Globus pallidus (tissue), 1 donor: ENCODE data around the gene CYB561D1.
A peak's percentile ranks its signal among the peaks of the same experiment; 100 is the strongest.

ENCODE experiments used
- DNase-seq: peaks from one replicate; pipeline ENCODE4 v3.0.0-alpha.2; 2015; ENCODE audit warnings: low spot score

The CYB561D1 gene

DNA sequence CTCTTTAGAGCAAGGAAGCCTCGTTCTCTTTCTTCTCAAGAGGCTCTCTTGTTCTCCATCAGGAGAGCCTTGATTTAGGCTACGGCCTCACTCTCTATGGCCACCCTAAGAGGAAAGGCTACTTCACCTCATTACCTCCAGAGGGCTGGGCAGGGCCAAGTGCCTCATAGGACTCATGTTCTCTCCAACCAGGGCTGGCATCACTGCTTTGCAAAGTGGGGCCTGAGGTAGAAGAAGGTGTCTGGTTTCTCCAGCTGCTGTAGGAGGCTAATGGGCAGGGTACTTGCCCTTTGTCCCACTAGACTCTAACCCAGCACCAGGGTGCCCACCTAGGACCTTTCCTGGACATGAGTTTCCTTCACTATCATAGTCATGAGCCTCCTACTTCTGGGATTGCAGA is 12.2 kb upstream of the CYB561D1 start:
- no peak for DNase-seq

DNA sequence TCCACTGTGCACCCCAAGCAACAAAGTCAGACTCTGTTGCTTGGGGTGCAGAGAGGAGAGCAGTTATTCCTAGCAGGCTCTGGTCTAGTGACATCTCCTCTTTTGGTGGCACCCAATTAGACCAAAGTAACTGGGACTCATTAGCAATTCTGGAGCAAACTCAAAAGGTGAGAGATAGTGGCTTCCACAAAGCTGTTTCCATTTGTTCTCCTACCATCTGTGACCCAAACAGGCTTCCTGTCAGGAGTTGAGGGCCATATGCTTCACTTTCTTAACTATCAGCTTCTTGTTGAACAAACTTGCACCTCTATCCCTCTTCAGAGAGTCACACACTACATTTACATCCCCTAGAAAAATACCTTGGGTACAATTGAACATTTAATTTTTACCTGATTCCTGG is 11.7 kb upstream of the CYB561D1 start:
- no peak for DNase-seq

DNA sequence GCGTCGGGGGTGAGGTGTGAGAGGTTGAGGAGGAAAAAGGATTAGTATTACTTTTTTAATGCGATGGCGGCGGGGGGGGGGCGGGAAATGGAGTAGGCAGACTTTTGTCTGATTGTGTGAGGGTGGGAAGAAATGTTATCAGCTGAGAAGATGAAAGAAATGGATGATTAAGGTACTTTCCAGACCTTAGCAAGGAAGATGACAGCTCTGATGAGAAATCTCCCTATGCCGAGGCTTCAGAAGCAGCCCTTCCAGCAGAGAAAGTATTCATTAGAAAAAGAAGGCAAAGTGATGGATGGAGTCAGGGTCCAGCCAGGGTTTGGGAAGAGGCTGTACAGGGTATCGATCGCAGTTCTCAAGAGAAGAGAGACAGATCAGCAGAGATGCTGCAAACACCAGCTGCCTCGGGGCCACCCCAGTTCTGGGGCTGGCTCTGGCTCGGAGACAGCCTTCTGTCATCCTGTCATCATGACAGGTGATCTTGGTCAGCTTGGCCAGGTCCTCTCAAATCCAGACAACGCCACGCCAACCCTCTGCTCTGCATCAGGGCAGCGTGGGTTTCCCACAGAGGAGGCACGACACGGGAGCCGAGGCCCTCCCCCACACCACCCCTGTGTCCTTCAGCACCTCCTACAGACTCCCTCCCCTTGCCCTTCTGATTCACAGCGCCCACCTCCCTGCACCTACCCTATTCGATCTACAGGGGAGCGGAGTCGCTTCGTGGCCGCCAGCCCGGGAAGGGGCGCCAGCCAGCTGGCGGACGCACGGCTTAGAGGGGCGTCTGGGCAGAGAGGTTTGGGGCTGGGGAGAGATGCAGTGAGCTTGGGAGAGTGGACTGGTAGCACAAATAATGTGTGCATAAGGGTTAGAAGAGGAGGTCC is 10.9 kb upstream of the CYB561D1 start:
- no peak for DNase-seq

DNA sequence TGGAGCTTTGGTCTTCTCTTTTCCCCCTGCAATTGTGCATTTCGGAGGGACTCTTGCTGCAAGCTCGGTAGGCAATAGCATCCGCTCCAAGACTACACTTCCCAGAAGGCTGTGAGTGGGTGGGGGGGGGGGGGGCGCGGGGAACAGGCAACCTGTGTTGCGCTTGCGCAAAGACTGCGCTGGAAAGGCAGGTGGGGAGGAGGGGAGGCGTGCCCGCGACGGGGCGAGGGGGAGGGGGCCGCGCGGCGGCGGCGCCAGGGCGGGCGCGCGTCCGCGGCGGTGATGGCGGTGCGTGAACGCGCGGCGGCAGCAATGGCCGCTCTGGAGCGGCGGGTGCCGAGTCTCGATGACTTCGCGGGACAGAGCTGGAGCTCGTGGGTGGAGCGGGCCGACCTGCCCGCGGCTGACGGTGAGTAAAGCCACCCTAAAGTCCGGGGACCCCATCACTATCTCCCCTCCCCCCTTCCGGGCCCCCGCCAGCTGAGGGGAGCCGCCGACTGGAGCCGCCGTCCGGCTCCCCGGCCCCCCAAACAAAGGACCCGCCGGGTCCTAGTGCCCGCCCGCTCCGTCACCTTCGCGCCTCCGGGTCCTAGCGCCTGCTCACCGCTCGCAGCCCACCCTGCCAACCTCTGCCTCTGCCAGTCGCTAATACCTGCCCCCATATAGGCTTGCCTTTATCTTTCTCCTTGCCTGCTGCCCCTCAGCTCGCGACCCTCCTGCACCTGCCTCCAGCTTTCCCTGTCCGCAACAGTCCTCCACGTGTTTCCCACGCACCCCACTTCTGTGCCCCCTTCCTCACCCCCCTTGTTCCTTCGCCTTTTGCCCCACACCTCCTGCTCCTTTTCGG is 10.0 kb upstream of the CYB561D1 start, which contains the start of gene ATXN7L2:
ATXN7L2 (plus strand) TSS at position 234 of the 847 bp plus-strand sequence; CDS start at position 283, 49 bp downstream.
- DNase-seq, result peak; percentile 93

DNA sequence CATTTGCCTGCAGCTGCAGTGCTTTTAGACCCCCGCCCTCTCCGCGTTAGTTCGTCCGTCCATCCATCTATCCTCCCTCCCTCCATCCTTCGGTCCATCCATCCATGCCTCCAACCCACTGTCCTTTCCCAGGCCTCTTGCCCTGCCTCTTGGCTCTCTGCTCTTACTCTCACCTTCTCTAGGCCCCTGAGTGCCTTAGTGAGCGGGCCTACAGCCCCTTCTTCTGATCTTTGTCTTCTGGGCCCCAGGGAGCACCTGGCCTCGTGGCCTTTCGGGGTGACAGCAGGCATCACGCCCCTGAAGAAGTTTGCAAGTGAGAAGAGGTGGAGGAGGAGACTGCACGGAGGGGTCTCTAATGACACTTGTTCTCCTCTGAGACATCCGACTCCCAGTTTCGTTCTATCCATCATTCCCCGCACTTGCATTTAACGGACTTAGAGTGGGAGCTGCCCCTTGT is 9.3 kb upstream of the CYB561D1 start:
- no peak for DNase-seq

DNA sequence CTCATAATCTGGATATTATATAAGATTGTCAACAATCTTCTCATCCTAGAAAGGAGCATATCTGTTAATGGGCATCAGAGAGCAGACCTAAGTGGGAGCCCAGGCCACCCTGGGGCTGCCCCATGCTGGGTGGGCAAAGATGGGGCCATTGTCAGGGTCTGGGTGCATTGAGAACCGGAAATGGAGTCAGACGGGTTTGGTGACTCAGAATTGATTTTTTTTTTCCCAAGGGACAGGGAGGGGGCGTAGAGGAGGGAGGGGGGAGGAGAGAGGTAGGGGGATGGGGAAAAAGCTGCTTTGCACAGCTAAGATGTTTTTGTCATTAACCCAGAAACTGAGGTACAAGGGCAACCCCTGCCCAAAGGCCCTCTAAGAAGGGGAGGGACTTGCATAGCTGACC is 8.9 kb upstream of the CYB561D1 start:
- no peak for DNase-seq

DNA sequence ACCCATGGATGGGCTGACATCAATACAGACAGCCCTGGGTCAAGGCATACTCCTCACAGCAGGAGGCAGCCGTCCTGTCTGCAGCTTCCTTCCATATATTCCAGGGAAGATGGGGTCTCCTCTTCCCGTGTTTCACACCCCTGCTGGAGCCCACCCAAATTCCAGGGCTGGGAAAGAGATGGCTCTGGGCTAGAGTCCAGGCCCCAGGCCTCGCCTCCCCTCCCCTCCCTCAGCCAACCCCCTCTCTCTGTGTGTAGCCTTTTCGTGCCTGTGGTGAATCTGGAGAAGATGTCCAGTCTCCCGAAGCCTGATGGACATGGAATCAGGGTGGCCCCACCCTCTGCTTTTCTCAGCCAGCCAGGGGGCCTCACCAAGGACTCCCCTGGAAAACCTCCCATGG is 6.6 kb upstream of the CYB561D1 start:
- no peak for DNase-seq

DNA sequence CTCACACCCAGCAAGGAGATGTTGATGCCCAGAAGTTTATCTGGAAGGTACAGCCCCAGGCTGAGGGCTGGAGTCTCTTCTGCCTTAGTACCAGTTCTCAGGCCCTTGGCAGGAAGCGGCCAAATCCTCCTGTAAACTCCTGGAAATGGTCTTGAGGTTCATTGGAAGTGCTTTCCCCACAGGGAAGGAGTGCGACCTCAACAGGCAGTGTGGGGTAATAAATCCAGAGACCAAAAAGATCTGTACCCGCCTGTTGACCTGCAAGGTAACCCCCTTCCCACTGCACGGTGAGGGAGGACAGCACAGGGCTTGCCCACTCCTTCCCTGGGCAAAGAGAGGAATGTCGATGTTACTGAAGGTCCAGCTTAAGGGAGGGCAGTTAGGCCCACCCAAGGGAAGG is 5.7 kb upstream of the CYB561D1 start:
- DNase-seq, result no peak

DNA sequence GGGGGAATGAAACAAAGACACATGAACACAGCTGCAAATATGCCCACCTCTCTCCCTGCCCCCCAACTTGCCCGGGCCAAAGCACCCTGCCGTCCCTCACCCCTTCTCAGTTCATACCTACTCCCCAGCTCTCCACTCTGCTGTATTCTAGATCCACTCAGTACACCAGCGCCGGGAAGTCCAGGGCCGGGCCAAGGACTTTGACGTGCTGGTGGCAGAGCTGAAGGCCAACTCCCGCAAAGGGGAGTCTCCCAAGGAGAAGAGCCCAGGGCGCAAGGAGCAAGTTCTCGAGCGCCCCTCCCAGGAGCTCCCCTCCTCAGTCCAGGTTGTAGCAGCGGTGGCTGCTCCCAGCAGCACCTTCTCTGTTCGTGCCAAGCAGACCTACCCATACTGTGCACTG is 5.2 kb upstream of the CYB561D1 start:
- no peak for DNase-seq

DNA sequence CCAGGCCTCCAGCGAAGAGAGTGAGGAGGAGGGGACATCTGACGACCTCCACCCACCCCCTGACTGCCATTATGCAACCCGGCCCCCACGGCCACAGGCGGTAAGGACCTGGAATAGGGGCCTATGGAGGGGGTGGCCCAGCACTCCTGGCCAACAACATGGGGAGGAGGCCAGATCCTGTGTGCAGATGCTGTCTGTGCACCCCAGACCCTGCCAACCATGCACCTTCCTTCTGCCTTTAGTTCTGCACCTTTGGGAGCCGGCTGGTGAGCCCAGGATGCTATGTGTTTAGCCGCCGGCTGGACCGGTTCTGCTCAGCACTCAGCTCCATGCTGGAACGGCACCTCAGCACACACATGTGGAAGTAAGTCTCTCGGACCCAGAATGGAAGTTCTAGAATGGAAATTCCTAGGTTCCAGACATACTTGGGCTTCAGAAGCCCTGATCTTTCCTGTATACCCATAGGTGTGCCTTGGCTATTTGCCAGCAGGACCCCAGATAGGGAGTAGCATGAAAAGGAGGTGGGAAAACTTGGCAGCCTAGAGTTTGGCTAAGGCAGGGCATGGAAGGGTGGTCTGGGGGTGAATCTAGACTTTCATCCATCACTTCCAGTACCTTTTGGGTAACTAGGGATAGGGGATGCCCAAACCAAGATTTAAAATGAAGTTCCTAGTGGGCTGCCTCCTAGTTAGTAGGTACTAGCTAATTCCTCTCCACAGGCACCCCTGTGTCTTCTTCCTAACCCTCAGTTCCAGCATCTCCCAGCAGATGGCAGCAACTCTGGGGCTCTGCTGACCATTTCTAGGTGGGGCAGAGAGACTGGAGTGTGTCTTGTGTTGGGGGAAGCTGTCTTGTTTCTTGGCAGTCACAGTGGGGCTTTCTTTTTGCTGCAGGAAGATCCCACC is 3.6 kb upstream of the CYB561D1 start:
- peak; percentile 68 for DNase-seq

DNA sequence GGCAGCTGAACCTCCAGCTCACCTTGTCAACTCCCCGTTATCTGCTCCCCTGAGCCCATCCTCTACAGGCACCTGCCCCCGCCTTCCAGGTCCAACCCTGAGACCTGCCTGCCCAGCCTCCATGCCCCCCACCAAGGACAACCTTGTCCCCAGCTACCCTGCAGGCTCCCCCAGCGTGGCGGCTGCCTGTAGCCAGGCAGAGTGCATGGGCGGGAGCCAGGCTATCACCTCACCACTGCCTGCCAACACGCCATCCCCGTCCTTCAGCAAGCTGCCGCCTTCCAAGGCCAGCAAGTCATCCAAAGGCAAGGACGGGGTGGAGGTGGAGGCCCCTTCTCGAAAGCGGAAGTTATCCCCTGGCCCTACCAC is 3.0 kb upstream of the CYB561D1 start:
- no peak for DNase-seq

DNA sequence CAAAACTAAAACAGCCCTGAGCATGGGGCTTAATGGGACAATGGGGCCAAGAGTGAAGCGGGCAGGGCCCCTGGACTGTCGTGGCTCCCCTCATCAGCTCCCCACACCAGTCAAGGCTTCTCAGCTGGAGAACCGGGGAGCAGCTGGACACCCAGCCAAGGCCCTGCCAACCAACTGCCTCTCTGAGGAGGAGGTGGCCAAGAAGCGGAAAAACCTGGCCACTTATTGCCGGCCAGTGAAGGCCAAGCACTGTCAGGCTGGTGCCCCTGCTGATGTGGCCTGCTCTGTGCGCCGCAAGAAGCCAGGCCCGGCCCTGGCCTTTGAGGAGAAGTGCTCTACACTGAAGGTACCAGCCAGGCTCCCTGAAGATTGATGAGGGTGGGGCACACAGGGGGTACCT is 2.5 kb upstream of the CYB561D1 start:
- DNase-seq, result no peak

DNA sequence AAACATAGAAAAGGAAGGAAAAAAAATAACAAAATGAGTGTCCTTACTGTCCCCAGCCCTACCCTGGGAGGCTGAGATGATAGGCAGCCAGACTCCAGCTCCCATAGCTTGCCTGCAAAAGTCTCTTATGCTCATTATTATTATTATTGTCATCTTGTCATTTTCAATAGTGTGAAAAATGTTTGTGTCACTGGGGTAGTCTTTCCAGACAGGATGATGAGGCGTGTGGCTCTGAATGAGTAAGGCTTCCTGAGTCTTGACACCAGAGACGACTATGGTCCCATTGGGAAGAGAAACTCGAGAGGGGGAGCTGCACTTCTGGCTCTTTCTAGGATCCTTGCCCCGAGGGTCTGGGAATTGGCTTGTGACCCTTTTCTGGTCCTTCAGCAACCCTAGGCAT is 1.1 kb upstream of the CYB561D1 start:
- DNase-seq, result no peak

DNA sequence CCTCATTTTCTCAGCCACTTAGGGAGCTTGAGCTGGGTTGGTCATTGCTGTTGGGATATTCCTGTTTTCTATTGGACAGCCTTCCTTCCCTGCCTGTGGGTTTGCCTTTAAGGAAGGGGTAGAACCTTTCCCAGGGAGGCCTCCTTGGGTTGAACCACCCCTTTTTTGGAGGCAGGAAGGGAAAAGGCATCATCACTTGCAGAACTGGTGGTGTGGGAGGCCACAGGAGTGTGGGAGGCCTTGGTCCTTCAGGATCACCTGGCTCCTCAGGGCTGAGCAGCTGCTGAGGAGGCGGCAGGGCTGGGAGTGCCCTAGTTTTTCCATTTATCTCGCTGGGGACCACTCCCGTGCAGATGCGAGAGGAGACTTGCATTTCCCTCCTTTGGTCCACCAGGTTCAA is 667 bp upstream of the CYB561D1 start:
- no peak for DNase-seq

DNA sequence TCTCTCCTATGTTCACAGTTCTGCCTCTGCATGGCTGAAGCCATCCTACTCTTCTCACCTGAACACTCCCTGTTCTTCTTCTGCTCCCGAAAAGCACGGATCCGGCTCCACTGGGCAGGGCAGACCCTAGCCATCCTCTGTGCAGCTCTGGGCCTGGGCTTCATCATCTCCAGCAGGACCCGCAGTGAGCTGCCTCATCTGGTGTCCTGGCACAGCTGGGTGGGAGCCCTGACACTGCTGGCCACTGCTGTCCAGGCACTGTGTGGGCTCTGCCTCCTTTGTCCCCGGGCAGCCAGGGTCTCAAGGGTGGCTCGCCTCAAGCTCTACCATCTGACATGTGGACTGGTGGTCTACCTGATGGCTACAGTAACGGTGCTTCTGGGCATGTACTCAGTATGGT is 1.8 kb downstream of the CYB561D1 start:
- DNase-seq, result no peak

DNA sequence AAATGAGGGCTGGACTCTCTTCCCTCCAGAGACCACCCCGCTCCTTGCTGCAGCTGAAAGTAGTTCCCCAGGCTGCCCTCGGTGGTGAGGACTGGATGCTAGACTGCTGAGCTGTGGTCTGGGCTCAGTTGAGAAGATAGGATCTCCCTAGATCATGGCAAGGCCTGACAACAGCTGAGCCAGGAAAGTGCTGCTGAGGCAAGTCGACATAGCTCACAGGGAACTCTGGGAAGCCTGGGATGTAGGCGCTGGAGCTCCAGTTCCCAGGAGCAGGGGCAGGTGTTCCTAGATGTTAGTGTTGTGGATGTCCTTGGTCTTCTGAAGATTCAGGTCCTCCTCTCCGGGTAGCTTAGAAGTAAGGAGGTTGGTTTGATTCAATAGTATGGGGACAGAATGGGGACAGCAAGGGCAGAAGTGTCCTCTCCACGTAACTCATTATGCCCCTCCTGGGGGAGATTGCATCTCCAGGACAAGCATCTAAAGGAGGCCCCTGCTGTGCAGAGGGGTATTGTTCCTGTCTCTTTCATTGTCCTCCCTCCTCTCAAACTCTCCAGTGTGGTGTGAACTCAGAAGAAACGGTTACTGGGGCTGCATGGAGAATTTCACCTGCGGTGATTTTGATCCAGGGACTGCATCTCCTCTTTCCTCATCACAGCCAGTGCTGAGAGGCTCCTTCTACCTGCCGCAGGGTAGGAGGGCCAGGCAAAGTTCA is 3.7 kb downstream of the CYB561D1 start:
- DNase-seq, result no peak

DNA sequence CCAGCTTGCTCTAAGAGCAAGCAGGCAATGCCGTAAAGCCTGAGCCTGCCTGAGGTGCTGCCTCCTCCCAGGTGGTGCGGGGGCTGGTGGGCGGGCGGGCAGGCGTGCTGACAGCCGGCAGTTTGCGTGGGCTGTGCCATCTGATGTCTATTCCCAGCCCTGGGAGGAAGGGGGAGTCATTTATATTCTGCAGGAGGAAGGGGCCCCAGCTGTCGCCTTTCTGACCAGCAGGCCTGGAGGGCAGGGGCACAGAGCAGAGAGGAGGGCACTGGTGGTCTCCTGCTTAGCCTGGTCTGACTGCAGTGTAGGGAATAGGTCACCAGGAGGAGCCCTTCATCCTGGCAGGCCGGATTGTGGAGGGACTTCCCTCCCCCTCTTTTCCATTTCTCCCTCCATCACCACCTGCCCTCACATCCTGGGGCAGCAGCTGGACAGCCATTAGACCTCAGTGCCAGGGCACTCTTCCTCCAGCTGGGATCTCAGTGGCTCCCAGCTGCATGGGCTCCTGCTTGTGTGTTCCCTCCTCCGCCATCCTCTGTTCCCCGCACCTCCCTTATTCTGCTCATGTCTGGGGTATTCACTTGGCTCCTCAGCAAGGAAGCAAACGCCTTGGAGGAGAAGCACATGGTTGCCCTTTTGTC is 4.4 kb downstream of the CYB561D1 start:
- no peak for DNase-seq

DNA sequence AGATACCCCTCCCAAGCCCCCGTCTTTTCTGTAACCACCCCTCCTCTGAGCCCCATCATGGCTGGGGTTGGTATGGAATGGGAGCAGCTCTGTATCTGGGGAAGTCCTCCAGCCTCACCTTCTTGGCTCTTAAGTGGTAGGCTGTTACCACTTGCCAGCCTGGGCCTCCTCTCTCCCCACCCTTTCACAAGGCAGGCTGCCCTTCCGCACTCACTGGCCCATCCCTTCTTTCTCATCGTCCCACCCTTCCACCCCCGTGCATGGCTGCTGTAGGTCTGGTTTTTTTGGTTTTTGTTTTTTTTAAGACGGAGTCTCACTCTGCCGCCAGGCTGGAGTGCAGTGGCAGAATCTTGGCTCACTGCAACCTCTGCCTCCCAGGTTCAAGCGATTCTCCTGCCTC is 5.2 kb downstream of the CYB561D1 start:
- DNase-seq, result no peak

DNA sequence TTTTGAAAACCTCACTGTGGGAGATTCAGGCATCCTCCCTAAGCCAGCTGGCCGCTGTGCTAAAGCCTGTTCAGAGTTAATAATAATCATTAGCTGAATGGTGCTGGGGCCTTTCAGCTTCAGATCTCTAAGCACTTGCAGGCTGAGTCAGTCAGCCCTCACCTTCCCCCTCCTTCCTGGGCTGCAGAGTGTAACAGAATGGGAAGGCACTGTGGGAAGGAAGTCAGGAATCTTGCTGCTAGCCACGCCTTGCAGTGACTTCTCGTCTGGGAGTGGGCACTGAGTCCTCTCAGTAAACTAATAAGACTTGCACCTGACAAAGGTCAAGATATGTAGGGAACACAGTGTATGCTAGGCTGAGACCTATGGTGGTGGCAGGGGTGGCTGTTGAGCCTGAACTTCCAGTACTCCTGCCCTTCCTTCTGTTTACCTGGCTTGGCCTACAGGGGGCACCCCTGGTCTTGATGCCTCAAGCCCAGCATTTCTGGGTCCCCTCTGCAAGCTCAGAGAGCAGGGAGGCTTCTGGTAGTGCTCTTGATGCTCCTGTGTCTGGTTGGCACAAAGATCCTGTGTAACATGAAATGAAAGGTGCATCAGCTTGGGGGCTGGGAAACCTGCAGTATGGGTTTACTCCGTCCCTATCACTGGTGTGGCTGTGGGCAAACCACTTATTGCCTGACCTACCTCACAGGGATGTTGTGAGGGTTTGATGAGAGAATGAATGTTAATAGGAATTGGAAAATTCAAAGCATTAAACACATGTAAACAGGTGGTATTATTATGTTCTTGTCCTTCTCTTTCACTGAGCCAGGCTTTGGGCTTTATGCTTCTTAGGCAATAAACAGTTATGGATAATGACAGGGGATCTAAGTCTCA is 6.0 kb downstream of the CYB561D1 start:
- peak; percentile 31 for DNase-seq

DNA sequence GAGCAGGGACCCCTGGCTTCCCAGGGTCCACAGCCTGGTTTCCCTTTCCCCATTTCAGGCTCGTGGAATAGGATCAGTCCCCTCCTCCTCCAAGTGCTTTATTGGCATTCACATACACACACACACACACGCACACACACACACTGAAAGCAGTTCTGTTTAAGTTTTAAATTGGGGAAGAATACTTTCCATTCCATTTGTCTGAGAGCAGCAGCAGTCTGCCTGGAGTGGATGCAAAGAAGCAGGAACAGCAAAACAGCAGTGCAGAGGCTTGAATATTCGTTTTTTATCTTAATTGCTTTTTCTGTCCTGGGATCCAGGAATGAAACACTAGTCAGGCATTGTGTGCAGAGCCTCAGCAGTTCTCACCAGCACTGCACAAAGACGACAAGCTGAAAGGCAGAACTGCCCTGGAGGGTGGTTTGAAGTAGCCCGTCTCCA is 7.1 kb downstream of the CYB561D1 start:
- no peak for DNase-seq
